NCI-H226 (cell line): ENCODE data around the gene PTH1R.

Experiments
- DNase-seq: peaks from one replicate; pipeline ENCODE4 v3.0.0-alpha.2; 2015

The PTH1R gene

GRCh38 chr3:46934072-46934471 lies 56.6 kb downstream of the PTH1R start:
- no peak for DNase-seq

- DNase-seq: peak; percentile 93
Measured at GRCh38 chr3:46934498-46935167, 57.1 kb downstream of the PTH1R start.

- peak; percentile 100 for DNase-seq
Measured at GRCh38 chr3:46935168-46935858, 57.8 kb downstream of the PTH1R start.

GRCh38 chr3:46935989-46936558 lies 58.6 kb downstream of the PTH1R start:
- no peak for DNase-seq

- DNase-seq: no peak
Measured at GRCh38 chr3:46936733-46937250, 59.3 kb downstream of the PTH1R start.

- no peak for DNase-seq
Measured at GRCh38 chr3:46938118-46938517, 60.6 kb downstream of the PTH1R start.

- DNase-seq: no peak
Measured at GRCh38 chr3:46939578-46940445, 62.3 kb downstream of the PTH1R start.

GRCh38 chr3:46942076-46942475 lies 64.6 kb downstream of the PTH1R start:
- DNase-seq: no peak

- no peak for DNase-seq
Measured at GRCh38 chr3:46942481-46943236, 65.1 kb downstream of the PTH1R start.

GRCh38 chr3:46943237-46944187 lies 66.0 kb downstream of the PTH1R start:
- DNase-seq: no peak

GRCh38 chr3:46944191-46944590 lies 66.7 kb downstream of the PTH1R start:
- DNase-seq: no peak

- DNase-seq: no peak
Measured at GRCh38 chr3:46946416-46946815, 68.9 kb downstream of the PTH1R start.

- no peak for DNase-seq
Measured at GRCh38 chr3:46946856-46947545, 69.5 kb downstream of the PTH1R start.

GRCh38 chr3:46947546-46947901 lies 70.0 kb downstream of the PTH1R start:
- no peak for DNase-seq

- DNase-seq: peak; percentile 92
Measured at GRCh38 chr3:46947981-46948791, 70.7 kb downstream of the PTH1R start.

- DNase-seq: no peak
Measured at GRCh38 chr3:46948830-46949671, 71.5 kb downstream of the PTH1R start.

GRCh38 chr3:46950177-46950576 lies 72.7 kb downstream of the PTH1R start:
- DNase-seq: no peak

- DNase-seq: no peak
Measured at GRCh38 chr3:46950650-46951241, 73.2 kb downstream of the PTH1R start.
